GM12878 (cell line): ENCODE data around the gene CBX7. TPM values are rescaled to one million over a fixed set of nuclear protein-coding genes. Genes with fewer than 3 reads are reported as not detected.

Source experiments
- ATAC-seq: fragments of 200-7000 bp; cut with Tn5 transposase; 3 replicates; pipeline ENCODE4 v1.9.1; 2020; ENCODE audit warnings: mild to moderate bottlenecking, moderate library complexity
- BruUV-seq: library from RNA; stranded (reverse); fragments of 400-500 nt; replicated peaks from 2 replicates; lab custom pipeline; 2021; lab: Mats Ljungman, UMichigan
- CTCF ChIA-PET: fragments of 300-600 bp; sonication (Branson Sonifier 250); formaldehyde crosslinking; extraction: SDS; loops from one replicate; lab custom pipeline; 2021; ENCODE audit warnings: inconsistent platforms; lab: Yijun Ruan, JAX
- POLR2A ChIA-PET: fragments of 350-600 bp; formaldehyde crosslinking; extraction: SDS; loops from one replicate; lab custom pipeline; 2021; ENCODE audit warnings: inconsistent platforms; lab: Charles Lee
- RAD21 ChIA-PET: fragments of 300-600 bp; sonication (Branson Sonifier 250); formaldehyde crosslinking; loops from one replicate; lab custom pipeline; 2023; ENCODE audit warnings: antibody characterized with exemption; ENCODE audit not compliant: unreplicated experiment; lab: Charles Lee
- SMC1A ChIA-PET: fragments of 300-600 bp; sonication (Branson Sonifier 250); formaldehyde crosslinking; loops from one replicate; lab custom pipeline; 2023; ENCODE audit not compliant: unreplicated experiment, uncharacterized antibody; lab: Charles Lee
- DNase-seq: peaks from one replicate; pipeline ENCODE4 v3.0.0-alpha.2; 2011; ENCODE audit warnings: low read depth, low spot score
- FAIRE-seq: peaks from 3 replicates; lab custom pipeline; 2011; peaks lifted over from hg19 to GRCh38; lab: Jason Lieb, UNC
- H2AFZ ChIP-seq: 2 replicates; pipeline ENCODE4 v1.6.0; 2011; ENCODE audit warnings: low read depth, low read length, control low read depth; ENCODE audit not compliant: control insufficient read depth
- H3K27ac ChIP-seq: 2 replicates; pipeline ENCODE4 v1.5.1; 2011; ENCODE audit warnings: control low read depth; ENCODE audit not compliant: control insufficient read depth, insufficient read depth
- H3K27me3 ChIP-seq, 2 experiments: replicated peaks in 1 of 2; 2 replicates each; pipeline versions ENCODE4 v1.6.0 to v1.6.1; 2011; ENCODE audit warnings: low read length in 1 of 2; ENCODE audit not compliant: control insufficient read depth in 2 of 2, insufficient read depth in 2 of 2
- H3K36me3 ChIP-seq, 2 experiments: 2 replicates each; pipeline ENCODE4 v1.5.1; 2011; ENCODE audit warnings: low read length in 1 of 2; ENCODE audit not compliant: control insufficient read depth in 2 of 2, insufficient read depth in 2 of 2
- H3K4me1 ChIP-seq: 2 replicates; pipeline ENCODE4 v1.6.1; 2011; ENCODE audit warnings: mild to moderate bottlenecking, low read length, moderate library complexity, mixed read lengths; ENCODE audit not compliant: control insufficient read depth, insufficient read depth
- H3K4me2 ChIP-seq: 2 replicates; pipeline ENCODE4 v1.6.0; 2011; ENCODE audit warnings: control low read depth; ENCODE audit not compliant: control insufficient read depth, insufficient read depth
- H3K4me3 ChIP-seq: fragments of 200-600 bp; sonication (generic); 2 replicates; pipeline ENCODE4 v1.5.1; 2016
- H3K79me2 ChIP-seq: 2 replicates; pipeline ENCODE4 v1.6.0; 2011; ENCODE audit warnings: low read length; ENCODE audit not compliant: control insufficient read depth, insufficient read depth
- H3K9ac ChIP-seq: 2 replicates; pipeline ENCODE4 v1.8.0; 2011; ENCODE audit warnings: low read length, control low read depth, mixed read lengths; ENCODE audit not compliant: control insufficient read depth, insufficient read depth
- H3K9me3 ChIP-seq: replicated peaks from 3 replicates; pipeline ENCODE4 v1.5.1; 2011; ENCODE audit warnings: mild to moderate bottlenecking, low read length; ENCODE audit not compliant: control insufficient read depth, insufficient read depth
- H4K20me1 ChIP-seq: 2 replicates; pipeline ENCODE4 v1.6.0; 2011; ENCODE audit not compliant: control insufficient read depth, insufficient read depth
- ASH2L ChIP-seq: fragments of 300-600, 200-600 bp; sonication (generic); IDR thresholded peaks from 2 replicates; pipeline ENCODE4 v1.6.1; 2017; ENCODE audit warnings: low read depth, mild to moderate bottlenecking, borderline replicate concordance
- BRCA1 ChIP-seq: IDR thresholded peaks from 2 replicates; pipeline ENCODE4 v1.6.1; 2011; ENCODE audit warnings: low read depth, low read length, improper control_type of control experiment
- IKZF2 ChIP-seq, 2 experiments: fragments of 450-650 bp; IDR thresholded peaks; 2 replicates each; pipeline ENCODE4 v1.6.1; 2017; ENCODE audit warnings: mild to moderate bottlenecking in 2 of 2, moderate library complexity in 2 of 2
- MXI1 ChIP-seq: fragments of 150-350 bp; IDR thresholded peaks from 2 replicates; pipeline ENCODE4 v1.6.1; 2011; ENCODE audit warnings: low read depth, mild to moderate bottlenecking, inconsistent platforms, low read length, improper control_type of control experiment
- WGBS: methylation state at CpG from one replicate; pipeline ENCODE4 v1.1.6; 2016; ENCODE audit warnings: low lambda C conversion rate; ENCODE audit not compliant: insufficient replicate concordance, insufficient coverage; ENCODE audit errors: missing lambda C conversion rate; 5-methylcytosine and 5-hydroxymethylcytosine counted together
- in situ Hi-C: fragments of 300-500 bp; cut with MboI; formaldehyde crosslinking; loops from 9 replicates; pipeline ENCODE4 v1.14.3; 2018; ENCODE audit warnings: mixed read lengths
- intact Hi-C: fragments of 100-400 bp; cut with micrococcal nuclease; formaldehyde crosslinking; loops from one replicate; pipeline ENCODE4 v1.14.2; 2022; ENCODE audit not compliant: unreplicated experiment
- polyA plus RNA-seq, 11 experiments: library from polyadenylated mRNA; depleted of rRNA in 4 of 11; unstranded in 6 of 11; stranded (reverse) in 5 of 11; fragments of >200 nt; fragmentation: Nextera tagmentation in 4 of 11; fragmentation: Illumina TruSeq in 1 of 11; extraction: Ambion mirVana in 4 of 11; extraction: Trizol in 1 of 11; gene quantifications; 1 replicate in 1 of 11; 2 replicates in 10 of 11; pipeline versions ENCODE4 v1.2.1 to v1.2.3, GENCODE V29; 2011 to 2016; ENCODE audit warnings: inconsistent platforms in 2 of 11, missing spikeins in 2 of 11, low read depth in 1 of 11
- total RNA-seq, 4 experiments: library from RNA; depleted of rRNA in 3 of 4; stranded (reverse); fragments of >200 nt in 3 of 4; fragmentation: Illumina TruSeq in 1 of 4; extraction: Trizol in 1 of 4; gene quantifications; 2 replicates each; pipeline versions ENCODE4 v1.2.1 to v1.2.3, GENCODE V29; 2013 to 2021
- TF ChIP-seq, protein P1 (sequence below), 3 experiments: IDR thresholded peaks in 2 of 3; conservative IDR thresholded peaks in 1 of 3; 2 replicates each; pipeline ENCODE4 v1.5.1; 2011; ENCODE audit warnings: low read depth in 3 of 3, low read length in 3 of 3, mild to moderate bottlenecking in 3 of 3, control low read depth in 2 of 3, moderate library complexity in 2 of 3, inconsistent platforms in 1 of 3, mixed read lengths in 1 of 3; ENCODE audit not compliant: control insufficient read depth in 2 of 3, insufficient read depth in 1 of 3; ENCODE audit errors: extremely low read depth in 1 of 3
- TF ChIP-seq, protein P2 (sequence below): fragments of 450-650 bp; IDR thresholded peaks from 2 replicates; pipeline ENCODE4 v1.6.1; 2016; ENCODE audit warnings: mild to moderate bottlenecking
- TF ChIP-seq, protein P3 (sequence below): fragments of 450-650 bp; IDR thresholded peaks from 2 replicates; pipeline ENCODE4 v1.6.1; 2017; ENCODE audit warnings: mild to moderate bottlenecking, moderate library complexity

Gene CBX7
- total and polyA plus RNA-seq, 10 of the 15 experiments (the other 5 are each of a cell fraction or from before 2014, with no cell fraction given) = 0.18 to 17.2 (median 5.6) TPM

DNA sequence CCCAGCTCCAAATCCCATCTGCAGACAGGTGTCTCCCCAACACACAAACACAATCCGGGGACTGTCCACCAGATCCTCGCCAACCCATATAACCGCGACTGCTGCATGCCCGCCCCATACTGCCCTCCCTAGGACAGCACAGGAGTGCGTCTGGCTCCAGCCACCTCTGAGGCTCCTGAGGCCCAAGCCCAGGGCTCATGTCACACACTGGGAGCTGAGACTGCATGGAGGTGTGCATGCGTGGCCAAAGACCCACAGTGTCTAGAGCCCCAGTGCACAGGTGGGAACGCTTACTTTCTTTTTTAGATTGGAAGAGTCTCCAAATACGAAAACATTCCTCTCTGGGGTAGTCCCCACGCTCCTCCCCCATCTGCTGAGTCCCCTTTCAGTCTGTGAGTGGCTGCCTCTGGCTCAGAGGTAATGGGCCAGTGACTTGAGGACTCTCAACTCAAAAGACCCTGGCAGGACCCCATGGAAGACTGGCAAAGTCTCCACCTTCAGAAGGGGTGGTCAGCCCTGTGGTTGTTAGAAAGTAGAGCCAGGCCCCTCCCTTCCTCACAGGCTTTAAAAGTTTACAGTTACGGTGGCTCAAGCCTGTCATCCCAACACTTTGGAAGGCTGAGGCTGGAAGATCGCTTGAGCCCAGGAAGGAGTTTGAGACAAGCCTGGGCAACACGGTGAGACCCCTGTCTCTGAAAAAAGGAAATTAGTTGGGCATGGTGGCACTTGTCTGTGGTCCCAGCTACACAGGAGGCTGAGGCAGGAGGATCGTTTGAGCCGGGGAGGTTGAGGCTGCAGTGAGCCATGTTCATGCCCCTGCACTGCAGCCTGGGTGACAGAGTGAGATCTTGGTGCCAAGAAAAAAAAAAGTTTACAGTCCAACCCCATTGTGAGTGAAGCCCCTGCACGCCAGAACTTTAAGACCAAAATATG lies 2.3 kb downstream of the CBX7 start:
- DNase-seq (no peak), ATAC-seq (0 out of 3 replicates have a peak, but pooled peaks have one; percentile 1), FAIRE-seq (no peak)
- intact Hi-C loops (loop anchor here (5.0 kb wide), 2 partner anchors 167 to 278 kb away; partner anchors contain the start of genes CBX6 and RPL3), in situ Hi-C loops (loop anchor here (25.0 kb wide), 1 partner anchor 362 kb away; the partner anchor contains the start of genes ATF4 and MIEF1)
- no TSS peak for BruUV-seq
- POLR2A ChIA-PET = interaction anchor here (1.1 to 2.9 kb wide), 13 partner anchors 28 to 894 kb away, joined by 3 to 23 read pairs (median 7); partner anchors contain the start of genes CBX6, KDELR3 and RPL3
- TF ChIP-seq BRCA1 (no peak), IKZF2 (IDR thresholded peaks at IDR 0.05) (0 out of 4 replicates have a peak, but pooled peaks of 1 of the 2 experiments have one; percentile 10), MXI1 (no peak), ASH2L (no peak)
- TF ChIP-seq, protein P1, sequence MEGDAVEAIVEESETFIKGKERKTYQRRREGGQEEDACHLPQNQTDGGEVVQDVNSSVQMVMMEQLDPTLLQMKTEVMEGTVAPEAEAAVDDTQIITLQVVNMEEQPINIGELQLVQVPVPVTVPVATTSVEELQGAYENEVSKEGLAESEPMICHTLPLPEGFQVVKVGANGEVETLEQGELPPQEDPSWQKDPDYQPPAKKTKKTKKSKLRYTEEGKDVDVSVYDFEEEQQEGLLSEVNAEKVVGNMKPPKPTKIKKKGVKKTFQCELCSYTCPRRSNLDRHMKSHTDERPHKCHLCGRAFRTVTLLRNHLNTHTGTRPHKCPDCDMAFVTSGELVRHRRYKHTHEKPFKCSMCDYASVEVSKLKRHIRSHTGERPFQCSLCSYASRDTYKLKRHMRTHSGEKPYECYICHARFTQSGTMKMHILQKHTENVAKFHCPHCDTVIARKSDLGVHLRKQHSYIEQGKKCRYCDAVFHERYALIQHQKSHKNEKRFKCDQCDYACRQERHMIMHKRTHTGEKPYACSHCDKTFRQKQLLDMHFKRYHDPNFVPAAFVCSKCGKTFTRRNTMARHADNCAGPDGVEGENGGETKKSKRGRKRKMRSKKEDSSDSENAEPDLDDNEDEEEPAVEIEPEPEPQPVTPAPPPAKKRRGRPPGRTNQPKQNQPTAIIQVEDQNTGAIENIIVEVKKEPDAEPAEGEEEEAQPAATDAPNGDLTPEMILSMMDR (IDR thresholded peaks at IDR 0.05 in 2 of 3, conservative IDR thresholded peaks at IDR 0.05 in 1 of 3; ENCODE audit: control insufficient read depth in 2 of 3, extremely low read depth in 1 of 3, insufficient read depth in 1 of 3, low read depth in 3 of 3, low read length in 3 of 3) = 0 out of 6 replicates have a peak, but pooled peaks of 1 of the 3 experiments have one; percentile 7
- TF ChIP-seq, protein P2, sequence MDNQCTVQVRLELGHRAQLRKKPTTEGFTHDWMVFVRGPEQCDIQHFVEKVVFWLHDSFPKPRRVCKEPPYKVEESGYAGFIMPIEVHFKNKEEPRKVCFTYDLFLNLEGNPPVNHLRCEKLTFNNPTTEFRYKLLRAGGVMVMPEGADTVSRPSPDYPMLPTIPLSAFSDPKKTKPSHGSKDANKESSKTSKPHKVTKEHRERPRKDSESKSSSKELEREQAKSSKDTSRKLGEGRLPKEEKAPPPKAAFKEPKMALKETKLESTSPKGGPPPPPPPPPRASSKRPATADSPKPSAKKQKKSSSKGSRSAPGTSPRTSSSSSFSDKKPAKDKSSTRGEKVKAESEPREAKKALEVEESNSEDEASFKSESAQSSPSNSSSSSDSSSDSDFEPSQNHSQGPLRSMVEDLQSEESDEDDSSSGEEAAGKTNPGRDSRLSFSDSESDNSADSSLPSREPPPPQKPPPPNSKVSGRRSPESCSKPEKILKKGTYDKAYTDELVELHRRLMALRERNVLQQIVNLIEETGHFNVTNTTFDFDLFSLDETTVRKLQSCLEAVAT = peak; percentile 38
- TF ChIP-seq, protein P3, sequence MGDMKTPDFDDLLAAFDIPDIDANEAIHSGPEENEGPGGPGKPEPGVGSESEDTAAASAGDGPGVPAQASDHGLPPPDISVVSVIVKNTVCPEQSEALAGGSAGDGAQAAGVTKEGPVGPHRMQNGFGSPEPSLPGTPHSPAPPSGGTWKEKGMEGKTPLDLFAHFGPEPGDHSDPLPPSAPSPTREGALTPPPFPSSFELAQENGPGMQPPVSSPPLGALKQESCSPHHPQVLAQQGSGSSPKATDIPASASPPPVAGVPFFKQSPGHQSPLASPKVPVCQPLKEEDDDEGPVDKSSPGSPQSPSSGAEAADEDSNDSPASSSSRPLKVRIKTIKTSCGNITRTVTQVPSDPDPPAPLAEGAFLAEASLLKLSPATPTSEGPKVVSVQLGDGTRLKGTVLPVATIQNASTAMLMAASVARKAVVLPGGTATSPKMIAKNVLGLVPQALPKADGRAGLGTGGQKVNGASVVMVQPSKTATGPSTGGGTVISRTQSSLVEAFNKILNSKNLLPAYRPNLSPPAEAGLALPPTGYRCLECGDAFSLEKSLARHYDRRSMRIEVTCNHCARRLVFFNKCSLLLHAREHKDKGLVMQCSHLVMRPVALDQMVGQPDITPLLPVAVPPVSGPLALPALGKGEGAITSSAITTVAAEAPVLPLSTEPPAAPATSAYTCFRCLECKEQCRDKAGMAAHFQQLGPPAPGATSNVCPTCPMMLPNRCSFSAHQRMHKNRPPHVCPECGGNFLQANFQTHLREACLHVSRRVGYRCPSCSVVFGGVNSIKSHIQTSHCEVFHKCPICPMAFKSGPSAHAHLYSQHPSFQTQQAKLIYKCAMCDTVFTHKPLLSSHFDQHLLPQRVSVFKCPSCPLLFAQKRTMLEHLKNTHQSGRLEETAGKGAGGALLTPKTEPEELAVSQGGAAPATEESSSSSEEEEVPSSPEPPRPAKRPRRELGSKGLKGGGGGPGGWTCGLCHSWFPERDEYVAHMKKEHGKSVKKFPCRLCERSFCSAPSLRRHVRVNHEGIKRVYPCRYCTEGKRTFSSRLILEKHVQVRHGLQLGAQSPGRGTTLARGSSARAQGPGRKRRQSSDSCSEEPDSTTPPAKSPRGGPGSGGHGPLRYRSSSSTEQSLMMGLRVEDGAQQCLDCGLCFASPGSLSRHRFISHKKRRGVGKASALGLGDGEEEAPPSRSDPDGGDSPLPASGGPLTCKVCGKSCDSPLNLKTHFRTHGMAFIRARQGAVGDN = 0 out of 2 replicates have a peak, but pooled peaks have one; percentile 12
- RAD21 ChIA-PET = interaction anchor here (0.9 to 6.4 kb wide), 16 partner anchors 15 to 370 kb away, joined by 3 to 32 read pairs (median 6); partner anchors contain the start of genes APOBEC3H, ATF4 and RPL3
- CTCF ChIA-PET = interaction anchor here (0.8 to 3.7 kb wide), 21 partner anchors 15 to 365 kb away, joined by 3 to 18 read pairs (median 4); partner anchors contain the start of genes MIEF1, RPL3 and TAB1
- Histone ChIP-seq H3K79me2 (peaks cover 46% of the 10 kb centered on the region), H3K27me3 (peaks cover 3 to 12% of the 10 kb centered on the region in 2 experiments), H3K4me3 (peak overlapping the region; percentile 80; the same call in 1 of the 2 replicates), H4K20me1 (no peaks in the 10 kb centered on the region), H3K4me2 (peak overlapping the region; percentile 96), H2AFZ (no peak overlapping the region), H3K9me3 (no peaks in the 10 kb centered on the region), H3K4me1 (peaks cover 49% of the 10 kb centered on the region), H3K9ac (peak overlapping the region; percentile 81), H3K36me3 (no peaks in the 10 kb centered on the region; a peak in 1 of 4 replicates), H3K27ac (peak overlapping the region; percentile 97)
- 81% methylated on average over 16 of the region's 16 CpGs for WGBS
- SMC1A ChIA-PET = interaction anchor here (0.7 to 2.3 kb wide), 12 partner anchors 25 to 381 kb away, joined by 3 to 11 read pairs (median 4); no protein-coding TSS in a partner anchor
